ENCODE measurements around the gene IL13RA1.
"Not testable (repeated sequence)": the region's sequence is repeated elsewhere in the genome, so short reads cannot be mapped to it uniquely, and the experiment has no call there.

IL13RA1 gene

DNA sequence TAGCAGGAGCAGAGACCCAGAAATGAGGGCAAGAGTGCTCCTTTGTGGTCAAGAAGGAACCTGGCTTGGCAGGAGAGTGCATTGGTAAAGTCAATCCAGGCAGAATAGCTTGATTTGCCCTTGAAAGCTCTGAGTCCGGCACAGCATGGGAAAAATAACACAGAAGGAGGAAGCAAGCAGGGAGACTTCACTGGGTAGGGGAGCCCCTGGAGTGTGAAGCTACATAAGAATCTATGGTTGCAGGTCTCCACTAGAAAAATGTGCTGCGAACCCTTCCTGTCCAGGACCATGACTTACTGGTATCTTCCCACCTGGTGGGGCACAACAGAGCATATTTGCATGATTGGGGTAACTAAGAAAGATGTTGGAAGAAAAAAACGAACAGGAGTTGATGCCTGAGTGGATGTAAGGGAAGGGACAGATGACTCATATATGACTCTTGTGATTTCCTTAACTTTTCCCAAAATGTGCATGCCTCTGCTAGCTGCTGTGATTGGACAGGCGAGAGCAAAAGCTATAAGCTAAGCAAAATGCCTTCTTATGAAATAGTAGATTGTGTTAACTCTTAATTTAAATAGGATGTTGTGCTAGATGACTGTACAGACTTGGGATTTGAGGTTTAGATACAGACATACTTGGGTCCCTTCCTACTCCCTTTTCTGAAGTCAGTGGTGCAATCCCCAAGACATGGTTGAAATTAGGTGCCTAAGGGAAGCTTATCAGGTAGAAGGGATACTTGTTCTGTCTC, 3.3 kb downstream of the IL13RA1 start:
- no peak for DNase-seq

- DNase-seq: not testable (repeated sequence)
These were observed 5.1 kb downstream of the IL13RA1 start for GRCh38 chrX:118732551-118732950.

GRCh38 chrX:118734909-118735308, 7.5 kb downstream of the IL13RA1 start:
- no peak for DNase-seq

- no peak for DNase-seq
These were observed 9.1 kb downstream of the IL13RA1 start for GRCh38 chrX:118736394-118737010.

DNA sequence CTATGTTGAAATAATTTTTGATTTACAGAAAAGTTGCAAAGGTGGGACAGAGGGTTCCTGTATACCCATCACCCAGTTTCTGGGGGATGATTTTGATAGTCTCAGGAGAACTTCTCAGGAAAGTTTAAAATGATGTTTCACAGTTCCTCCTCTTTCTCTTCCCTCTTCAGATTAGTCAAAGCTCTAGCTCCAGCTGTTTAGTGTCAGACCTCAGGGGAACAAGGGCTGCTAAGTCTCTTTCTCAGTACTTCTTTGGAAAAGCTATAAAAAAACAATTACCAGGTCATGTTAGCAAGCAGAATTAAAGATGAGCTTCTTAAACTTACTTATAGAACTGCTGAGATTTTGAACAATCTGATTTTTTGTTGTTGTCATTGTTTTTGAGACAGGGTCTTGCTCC, 12.2 kb downstream of the IL13RA1 start:
- DNase-seq: no peak

GRCh38 chrX:118740276-118740889, 13.0 kb downstream of the IL13RA1 start:
- DNase-seq: no peak

- DNase-seq: no peak
These were observed 14.8 kb downstream of the IL13RA1 start for GRCh38 chrX:118742176-118742575.

DNA sequence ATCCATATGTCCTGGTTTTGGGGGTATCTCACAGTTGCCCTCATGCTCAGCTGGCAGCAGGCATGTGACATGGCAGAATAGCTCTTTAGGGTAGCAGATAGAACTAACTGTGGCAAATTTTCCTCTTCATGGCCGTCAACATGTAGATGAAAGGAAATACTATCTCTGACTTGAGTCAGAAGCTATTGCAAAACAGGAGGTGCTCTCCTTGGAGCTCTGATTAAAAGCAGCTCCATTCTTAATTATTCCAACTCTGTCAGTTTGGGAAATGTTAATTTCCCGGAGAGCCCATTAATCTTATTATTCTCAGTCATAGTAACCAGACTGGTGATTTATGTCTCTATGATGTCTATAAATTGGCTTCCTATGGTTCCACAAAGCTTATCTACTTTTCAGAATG, 18.2 kb downstream of the IL13RA1 start:
- no peak for DNase-seq

GRCh38 chrX:118751950-118752783, 24.8 kb downstream of the IL13RA1 start:
- no peak for DNase-seq

DNA sequence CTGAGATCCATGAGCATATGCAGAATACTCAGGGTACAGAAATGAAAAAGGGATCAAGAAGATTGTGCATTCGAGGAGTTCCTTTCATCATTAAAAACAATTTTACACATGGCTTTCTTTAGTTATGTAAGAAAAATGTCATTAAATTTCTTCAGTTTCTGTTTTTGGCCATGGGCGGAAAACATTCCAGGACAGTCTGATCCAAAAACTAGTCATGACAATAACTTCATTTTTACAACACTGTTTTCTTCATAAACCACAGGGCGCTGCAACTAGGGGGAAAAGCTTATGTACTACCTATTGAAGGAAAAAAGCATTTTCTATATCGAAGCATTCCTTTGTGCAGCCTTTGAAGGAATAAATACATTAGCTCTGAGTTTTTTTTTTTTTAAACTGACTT, 28.2 kb downstream of the IL13RA1 start:
- no peak for DNase-seq

DNA sequence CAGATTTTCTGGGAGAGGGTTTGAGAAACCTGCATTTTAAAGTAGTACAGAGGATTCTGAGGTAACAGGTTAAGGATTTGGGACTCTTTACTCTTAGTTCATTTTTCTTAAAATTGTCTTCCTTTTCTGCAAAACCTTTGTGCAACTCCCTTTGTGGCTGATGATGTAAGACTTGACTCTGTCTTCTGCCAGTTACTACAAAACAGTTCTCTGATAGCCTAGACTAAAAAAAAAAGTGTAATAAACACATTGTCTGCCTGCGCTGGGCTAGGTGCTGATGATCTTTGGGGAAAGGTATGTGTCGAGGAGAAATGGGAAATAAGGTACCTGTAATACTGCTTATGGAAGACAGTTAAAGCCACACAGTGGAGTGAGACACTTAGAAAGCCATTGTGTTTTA, 28.7 kb downstream of the IL13RA1 start:
- DNase-seq: no peak

DNA sequence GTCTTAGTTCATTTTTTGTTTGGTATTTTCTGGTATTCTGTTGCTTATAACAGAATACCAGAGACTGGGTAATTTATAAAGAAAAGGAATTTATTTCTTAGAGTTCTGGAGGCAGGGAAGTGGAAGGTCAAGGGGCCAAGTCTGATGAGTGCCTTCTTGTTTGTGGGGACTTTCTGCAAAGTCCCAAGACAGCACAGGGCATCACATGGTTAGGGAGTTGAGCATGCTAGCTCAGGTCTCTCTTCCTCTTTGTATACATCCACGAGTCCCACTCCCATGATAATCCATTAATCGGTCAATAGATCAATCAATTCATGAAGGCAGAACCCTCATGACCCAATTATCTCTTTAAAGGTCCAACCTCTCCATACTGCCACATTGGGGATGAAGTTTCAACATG, 31.1 kb downstream of the IL13RA1 start:
- no peak for DNase-seq

GRCh38 chrX:118760025-118760424, 32.6 kb downstream of the IL13RA1 start:
- DNase-seq: no peak

DNA sequence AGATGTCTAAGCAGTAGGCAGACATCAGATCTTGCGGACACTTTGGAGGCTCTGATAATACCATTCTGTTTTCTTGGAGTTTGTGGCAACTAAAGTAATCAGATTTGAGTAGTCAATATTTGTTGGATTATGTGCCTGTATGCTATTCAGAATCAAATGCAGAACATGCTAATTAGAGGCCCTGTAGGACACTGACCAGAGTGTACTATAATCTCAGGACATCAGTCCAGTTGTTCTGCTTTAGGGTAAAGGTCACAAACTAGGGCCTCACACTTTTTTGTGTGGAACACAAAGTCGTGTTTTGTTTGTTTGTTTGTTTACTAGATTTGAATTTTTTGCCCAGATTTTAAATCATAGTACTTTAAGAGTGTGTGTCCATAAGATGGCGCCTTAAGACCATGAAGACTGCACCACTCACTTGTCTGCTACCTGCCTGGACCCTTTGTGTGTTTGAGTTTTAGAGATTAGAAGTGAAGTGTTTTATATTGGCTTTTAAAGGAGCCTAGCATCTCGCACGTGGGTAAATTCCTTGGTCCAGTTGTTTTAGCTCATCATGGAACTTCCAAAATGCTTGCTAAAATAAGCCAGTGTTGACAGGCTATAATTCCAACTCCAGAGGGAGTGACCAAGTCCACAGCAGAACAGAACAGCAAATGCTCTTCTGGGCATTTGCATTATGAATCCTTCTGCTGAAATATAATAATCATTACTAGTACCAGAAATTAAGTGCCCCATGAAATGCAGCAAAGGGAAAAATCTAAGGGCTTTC, 34.7 kb downstream of the IL13RA1 start:
- no peak for DNase-seq

DNA sequence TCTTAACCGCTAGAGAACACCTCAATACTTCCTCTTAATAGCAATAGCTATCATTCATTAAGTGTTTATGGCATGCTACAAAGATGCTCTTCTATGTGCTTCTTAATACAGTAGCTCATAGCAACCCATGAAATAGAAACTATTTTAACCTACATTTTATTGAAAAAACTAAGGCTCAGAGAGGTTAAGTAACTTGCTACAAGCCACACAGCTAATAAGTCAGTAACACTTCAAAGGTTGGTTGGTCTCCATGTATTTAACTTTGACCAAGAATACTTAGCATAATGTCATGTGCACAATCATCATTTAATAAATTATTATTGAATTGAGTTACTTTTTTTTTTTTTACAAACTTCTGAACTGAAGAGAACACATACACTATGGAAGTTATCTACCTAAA, 36.1 kb downstream of the IL13RA1 start:
- no peak for DNase-seq

DNA sequence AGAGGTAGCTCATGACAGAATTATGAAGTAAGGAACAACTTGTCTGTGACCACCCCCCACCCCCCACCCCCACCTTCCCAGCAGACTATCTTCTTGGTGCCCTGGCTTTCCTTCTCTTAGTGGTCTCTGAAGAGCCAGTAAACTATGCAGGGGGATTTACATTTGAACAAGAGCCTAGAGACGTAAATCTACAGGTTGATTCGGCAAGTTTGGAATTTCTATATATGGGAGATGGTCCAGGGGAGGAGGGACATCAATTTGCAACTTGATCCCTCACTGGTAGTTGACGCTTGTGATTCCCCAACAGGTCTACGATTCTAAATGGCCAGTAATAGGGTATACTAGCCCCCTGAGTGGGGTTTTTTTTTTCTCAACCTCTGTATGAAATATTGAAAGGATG, 36.7 kb downstream of the IL13RA1 start:
- DNase-seq: no peak

DNA sequence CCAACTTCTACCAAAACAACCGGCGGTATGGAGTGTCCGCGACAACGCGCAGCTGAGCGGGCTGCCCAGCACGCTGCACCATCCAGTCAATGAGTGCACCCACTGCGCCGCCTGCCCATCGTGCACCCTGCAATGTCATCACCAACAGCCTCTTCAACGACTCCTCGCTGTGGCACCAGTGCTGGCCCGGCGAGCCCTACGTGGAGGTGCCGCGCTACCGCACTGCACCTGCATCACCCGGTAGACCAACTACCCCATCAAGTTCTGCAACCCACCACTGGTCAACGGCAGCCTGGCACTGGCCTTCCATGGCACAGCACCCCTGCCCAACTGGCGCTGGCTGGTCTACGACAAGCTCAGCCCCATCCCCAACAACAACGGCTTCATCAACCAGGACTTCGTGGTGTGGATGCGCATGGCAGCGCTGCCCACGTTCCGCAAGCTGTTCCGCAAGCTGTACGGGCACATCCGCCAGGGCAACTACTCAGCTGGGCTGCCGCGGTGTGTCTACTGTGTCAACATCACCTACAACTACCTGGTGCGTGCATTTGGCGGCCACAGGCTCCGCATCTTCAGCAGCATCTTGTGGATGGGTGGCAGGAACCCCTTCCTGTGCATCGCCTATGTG, 42.8 kb downstream of the IL13RA1 start:
- DNase-seq: no peak

DNA sequence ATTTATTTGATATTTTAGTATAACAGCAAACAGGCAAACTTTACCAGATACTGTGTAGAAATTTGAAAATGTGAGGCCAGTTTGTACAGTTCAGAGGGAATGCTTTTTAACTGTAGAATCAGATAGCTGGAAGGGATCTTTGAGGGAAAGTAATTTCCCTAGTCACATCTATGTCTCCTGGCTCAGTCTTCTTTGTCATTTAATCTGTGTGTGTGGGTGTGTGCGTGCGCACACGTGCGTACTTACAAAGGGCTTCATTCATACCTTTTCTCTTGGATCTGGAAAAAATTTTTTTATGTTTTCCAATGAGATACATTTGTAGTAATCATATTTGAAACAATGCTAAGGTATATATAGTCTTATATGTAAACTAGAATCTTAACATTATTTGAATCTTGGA, 44.6 kb downstream of the IL13RA1 start:
- DNase-seq: no peak

DNA sequence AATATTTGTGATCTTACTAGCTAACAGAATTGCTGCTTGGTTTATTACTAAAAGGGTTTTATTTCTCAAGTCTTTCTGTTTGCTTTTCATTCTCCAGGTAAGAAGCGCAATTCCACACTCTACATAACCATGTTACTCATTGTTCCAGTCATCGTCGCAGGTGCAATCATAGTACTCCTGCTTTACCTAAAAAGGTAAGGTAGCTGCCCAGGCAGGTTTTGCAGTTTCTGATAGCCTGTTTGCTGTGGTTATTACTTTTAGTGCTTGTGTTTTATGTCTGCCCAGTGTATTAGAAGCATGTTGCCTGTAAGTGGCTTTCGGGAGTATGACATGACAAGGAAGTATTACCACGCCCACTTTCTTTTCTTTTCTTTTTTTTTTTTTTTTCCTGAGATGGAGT, 46.4 kb downstream of the IL13RA1 start:
- no peak for DNase-seq

DNA sequence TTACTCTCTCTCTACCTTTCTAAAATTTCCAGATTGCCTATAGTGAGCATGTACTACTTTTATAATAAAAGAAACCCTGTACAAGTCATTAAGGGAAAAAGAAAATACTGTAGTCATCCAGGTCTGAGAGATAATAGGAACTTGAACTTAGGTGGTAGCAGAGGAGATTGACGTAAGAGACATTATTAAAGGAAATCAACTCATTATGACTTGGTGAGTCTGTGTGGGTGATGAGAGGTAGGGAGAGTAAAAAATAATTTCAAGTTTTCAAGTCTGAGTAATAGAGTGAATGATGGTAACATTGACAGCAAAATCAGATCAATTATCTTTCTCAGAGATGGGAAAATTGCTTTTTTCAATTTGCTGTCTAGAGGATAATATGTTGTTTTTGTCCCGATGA, 52.2 kb downstream of the IL13RA1 start:
- DNase-seq: no peak

GRCh38 chrX:118780509-118780908, 53.1 kb downstream of the IL13RA1 start:
- DNase-seq: no peak

DNA sequence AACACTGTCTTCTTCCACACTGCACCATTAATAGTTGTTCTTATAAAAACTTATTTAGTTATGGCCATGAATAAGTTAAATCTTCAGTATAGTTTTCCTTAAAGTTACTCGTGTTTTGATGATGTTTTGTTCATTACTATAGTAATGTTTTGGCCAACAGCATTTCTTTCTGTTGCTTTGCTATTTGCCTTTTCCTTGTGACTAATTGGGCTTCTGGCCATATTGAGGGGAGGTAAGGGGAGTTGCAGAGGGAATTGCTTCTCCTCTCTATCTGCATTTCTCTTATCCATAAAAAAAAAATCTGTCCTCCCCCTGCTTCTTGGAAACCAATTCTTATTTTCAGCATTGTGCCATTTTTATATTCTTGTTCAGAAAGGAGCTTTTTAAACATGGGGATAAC, 53.5 kb downstream of the IL13RA1 start:
- DNase-seq: no peak

Data from NK-92 treated with Interleukin-12 subunit alpha and Interleukin-12 subunit beta, amount 100 ng/mL, for 24 hours (cell line).